Amniotic epithelial cell (primary cell): ENCODE measurements around the gene WNT9A.
"Not testable (repeated sequence)": the region's sequence is repeated elsewhere in the genome, so short reads cannot be mapped to it uniquely, and the experiment has no call there.

ENCODE experiments used
- DNase-seq: peaks from one replicate; pipeline ENCODE4 v3.0.0-alpha.2; 2010; ENCODE audit warnings: low read depth

Gene WNT9A

DNA sequence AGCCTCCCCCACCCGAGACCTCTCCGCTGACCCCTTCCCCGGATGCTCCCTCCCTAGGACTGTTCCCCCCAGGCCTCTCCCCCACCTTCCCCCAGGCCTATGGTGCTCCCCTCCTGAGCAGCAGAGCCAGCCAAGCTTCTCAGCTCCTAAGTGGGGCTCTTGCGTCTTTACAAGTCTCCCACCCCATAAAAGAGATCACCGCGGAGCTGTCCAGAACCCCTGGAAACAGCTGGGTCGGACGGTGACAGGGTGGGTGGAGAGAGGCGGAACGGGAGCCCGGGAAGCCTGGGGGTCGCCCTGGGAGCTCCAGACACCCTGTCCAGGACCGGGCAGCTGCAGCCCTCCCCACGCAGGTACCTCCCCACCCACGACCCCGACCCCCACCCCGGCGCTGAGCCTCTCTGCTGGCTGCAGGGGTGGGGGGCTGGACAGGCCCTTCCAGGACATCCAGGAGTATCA is 61.2 kb downstream of the WNT9A start:
- DNase-seq: no peak

DNA sequence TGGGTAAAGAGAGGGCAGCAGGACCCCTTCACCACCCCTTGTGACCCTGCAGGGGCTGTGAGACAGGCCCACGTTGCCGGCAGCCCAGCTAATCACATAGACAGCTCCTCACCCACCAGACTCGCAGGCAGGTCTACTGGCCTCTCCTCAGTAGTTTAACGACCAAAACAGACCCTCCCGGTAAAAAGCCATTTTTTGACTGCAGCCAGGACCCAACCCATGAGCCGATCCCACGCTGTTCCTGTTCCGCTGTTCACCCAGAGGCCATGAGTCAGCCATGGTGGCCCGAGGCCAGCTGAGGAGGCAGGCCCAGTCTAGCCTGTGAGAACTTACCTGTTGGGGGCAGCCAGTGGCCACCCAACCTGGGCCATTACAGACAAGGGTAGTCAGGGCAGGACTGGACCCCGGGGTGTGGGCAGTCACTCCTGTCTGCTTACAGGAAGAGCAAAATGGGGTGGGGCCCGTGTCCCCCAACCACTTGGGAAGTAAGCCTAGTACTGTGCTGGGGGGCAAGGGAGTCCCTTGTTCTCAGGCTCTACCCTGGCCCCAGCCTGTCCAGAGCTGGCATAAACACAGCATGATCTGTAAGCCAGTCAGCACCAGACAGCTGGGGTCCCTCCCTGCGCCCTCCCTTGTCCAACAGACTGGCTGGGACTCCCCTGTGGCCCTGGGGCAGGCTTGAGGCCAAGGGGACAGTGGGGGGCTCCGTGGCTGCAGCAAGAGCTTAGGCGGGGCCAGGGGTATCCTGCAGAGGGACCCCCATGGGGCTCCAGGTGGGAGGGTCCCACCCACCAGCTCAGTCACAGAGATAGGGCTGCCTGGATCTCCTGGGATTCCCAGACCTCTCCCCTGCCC is 61.9 kb downstream of the WNT9A start:
- DNase-seq: peak; percentile 15

DNA sequence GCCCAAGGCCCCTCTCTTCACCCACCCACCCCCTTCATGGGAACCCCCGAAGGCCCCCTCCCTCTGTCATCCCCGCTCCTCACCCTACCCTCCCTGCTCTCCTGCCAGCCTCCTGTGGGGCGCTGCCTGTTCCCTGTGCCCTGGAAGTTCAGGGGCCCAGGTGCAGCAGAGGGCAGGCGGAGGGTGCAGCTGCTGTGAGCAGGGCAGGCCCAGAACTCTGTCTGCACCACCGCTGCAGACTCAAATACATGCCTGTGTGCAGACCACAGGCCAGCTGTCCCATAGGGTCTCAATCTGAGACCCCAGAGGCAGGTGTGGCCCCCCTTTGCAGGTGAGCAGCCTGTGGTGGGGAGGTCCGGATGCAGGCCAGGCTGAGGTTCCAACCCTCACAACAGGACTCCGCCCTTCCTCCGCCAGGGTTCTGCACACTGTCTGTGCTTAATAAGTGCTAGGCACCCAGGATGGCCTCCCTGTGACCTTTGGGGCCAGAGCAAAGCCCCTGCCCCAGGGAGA is 62.5 kb downstream of the WNT9A start:
- no peak for DNase-seq

DNA sequence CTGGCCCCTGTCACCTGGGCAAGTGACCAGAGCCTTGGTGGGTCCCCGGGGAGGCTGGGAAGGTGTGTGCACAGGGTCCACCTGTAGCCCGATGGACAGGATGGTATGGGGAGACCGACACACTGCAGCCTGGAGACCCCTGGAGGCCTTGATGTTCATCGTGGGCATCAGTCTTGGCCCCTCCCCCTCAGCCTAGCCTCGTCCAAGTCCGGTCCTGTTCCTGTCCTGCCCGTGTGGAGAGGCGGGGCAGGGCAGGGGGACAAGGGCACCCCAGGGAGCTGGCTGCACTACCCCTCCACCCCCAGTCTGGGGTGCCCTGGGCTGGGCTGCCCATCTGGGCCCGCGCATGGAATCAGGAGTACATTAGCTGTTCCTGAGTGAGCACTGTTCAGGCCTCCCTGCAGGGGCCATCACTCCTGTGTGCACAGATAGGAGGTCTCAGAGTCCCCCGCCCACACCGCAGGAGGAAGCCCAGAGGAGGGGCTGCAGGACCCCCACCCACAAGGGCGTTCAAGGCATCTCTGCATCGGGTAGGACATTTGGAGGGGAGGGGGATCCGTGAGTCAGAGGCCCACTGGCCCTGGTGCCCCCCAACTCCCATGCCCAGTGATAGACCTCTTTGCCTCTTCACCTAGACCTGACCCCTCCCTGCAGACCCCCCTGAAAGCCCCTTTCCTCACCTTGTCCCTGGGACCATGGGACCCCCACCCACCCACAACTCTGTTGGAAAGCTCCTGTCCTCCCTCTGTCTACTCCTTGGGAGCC is 63.2 kb downstream of the WNT9A start:
- DNase-seq: no peak

DNA sequence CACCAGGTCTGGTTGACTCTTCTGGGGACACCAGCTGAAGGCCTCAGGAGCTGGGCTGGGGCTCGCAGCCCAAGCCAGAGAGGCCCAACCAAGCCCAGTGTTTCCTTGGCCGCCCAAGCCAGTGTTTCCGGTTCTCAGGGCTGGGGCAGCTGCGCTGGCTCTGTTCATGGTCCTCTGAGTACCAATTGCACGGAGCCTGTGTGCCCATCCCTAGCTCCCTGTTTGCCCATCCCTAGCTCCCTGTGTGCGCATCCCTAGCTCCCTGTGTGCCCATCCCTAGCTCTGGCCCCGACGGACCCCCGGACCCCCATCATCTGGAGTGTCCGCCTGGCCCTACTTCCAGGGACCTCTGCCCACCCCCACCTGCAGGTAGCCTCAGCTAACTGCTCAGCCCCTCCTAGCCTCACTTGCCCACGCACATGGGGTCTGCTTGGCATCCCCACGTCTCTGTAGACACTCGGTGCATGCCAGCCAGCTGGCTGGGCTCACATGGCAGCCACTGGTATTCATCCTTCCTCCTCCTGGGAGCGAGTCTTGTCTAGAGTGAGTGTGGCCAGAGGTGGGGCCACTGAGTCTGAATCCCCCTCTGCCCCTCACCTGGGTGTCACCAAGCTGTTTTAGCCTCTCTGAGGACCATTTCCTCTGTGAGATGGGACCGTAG is 64.0 kb downstream of the WNT9A start:
- DNase-seq: no peak

DNA sequence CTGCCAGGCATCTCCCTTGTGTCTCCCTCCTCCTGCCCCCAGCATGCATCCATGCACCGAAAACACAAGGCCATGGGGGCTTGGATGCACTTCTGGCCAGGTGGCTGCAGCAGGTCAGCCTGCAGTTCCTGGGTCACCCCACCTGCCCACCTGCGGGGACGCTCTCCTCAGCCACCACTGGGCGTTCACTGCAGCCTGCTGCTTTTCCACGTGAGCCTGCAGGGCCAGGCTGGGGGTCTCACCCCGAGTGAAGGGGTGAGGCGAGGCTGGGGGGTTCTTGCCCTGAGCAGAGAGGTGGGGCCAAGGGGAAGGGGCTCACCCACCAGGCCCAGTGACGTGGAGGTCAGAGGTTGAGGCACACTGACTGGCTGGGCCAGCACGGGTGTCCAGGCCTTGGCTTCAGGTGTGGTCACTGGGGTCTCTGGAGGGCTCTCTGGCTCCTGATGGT is 64.6 kb downstream of the WNT9A start:
- no peak for DNase-seq

DNA sequence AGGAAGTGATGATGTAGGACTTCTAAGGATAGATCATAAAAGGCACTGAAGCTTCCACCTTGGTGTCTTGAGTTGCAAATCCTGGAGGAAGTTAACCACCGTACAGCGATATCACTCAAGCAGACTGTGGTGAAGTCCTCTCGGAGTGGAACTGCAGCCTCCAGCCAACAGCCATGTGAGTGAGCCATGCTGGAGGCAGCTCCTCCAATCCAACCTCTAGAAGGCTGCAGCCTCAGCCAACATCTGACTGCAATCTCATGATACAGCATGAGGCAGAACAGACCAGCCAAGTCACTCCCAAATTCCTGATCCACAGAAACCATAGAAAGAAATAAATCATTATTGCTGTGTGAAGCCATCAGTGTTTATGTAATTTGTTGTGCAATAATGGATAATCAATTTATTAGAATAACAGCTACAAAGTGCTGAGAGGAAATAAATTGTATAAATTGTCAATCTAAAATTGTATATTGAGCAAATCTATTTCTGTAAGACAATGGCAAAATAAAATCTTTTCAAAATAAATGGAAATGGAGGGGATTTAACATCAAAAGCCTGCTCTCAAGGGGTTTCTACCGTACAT is 67.3 kb downstream of the WNT9A start:
- no peak for DNase-seq

DNA sequence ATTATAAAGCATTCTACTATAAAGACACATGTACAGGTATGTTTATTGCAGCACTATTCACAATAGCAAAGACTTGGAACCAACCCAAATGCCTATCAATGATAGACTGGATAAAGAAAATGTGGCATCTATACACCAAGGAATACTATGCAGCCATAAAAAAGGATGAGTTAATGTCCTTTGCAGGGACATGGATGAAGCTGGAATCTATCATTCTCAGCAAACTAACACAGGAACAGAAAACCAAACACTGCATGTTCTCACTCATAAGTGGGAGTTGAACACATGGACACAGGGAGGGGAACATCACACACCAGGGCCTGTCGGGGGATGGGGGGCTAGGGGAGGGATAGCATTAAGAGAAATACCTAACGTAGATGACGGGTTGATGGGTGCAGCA is 69.9 kb downstream of the WNT9A start:
- DNase-seq: not testable (repeated sequence)

DNA sequence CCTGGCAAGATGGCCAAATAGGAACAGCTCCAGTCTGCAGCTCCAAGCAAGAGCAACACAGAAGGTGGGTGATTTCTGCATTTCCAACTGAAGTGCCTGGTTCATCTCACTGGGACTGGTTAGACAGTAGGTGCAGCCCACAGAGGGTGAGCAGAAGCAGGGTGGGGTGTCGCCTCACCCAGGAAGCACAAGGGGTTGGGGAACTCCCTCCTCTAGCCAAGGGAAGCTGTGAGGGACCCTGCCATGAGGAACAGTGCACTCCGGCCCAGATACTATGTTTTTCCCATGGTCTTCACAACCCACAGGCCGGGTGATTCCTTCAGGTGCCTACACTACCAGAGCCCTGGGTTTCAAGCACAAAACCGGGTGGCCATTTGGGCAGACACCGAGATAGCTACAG is 75.8 kb downstream of the WNT9A start:
- DNase-seq: not testable (repeated sequence)

DNA sequence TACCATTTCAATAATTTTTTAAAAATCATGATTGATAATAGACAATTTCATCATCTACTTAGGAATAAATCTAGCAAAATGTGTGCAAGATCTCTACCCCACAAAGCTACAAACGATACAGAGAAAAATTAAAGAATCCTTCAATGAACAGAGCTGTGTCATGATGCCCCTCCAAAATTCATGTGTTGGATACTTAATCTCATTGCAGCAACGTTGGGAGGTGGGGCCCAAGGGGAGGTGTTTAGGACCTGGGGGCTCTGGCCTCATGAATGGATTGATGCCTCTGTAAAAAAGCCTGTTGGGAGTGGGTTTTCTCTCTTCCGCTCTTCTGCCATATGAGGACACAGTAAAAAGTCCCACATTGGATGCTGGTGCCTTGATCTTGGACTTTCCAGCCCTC is 77.4 kb downstream of the WNT9A start:
- no peak for DNase-seq

DNA sequence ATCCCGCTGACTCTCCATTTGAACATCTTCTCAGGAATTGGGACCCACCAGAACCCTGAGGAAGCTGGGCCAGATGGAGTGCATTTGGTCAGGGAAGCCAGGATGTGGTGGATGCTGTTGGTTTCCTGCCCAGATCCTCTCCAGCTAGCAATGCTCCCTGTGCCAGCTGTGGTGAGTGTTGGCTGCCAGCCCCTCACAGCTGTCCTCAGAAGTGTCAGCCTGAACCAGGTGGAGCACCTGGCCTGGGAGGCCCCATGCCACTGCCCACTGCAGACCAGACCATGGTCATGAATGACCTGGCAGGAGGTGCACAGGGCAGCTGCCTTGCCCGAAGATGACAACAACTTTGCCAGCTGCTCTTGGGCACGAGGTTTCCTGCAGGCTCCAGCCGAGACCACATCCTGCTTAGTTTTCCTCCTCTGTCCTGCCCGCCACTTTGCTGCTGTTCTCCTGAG is 77.9 kb downstream of the WNT9A start:
- no peak for DNase-seq

DNA sequence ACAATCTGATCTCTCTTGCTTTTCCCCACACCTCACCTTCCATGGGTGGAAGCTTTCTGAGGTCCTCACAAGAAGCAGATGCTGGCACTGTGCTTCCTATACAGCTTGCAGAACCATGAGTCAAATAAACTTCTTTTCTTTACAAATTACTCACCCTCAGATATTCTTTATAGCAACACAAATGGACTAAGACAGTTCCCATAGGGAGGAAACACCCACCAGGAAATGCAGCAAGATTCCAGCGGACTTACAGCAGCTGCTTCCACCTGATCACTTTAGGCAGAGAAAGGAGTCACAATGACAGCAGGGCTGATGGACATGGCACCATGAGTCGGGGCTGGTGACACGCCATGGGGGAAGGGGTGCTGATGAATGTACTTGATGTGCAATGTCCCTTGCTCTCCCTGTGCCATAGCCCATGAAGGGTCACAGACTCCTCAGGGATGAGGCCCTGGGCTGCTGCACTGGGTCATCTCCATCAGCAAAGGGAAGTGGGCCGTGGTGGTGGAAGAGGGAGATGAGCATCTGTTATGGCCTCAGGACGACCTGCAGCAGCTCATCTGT is 78.4 kb downstream of the WNT9A start:
- DNase-seq: no peak
